ACC112 (cell line): ENCODE measurements around the gene MTHFSD.

Experiments used
- H2AFZ ChIP-seq: fragments of 200-600 bp; sonication (generic); one replicate; pipeline ENCODE4 v1.6.0; 2017; ENCODE audit warnings: antibody characterized with exemption, low read length; ENCODE audit not compliant: unreplicated experiment
- H3K27ac ChIP-seq: fragments of 200-600 bp; sonication (generic); 2 replicates; pipeline ENCODE4 v1.5.1; 2014; ENCODE audit warnings: low read depth, mild to moderate bottlenecking, antibody characterized with exemption, low read length, moderate library complexity
- H3K27me3 ChIP-seq: fragments of 200-600 bp; sonication (generic); 2 replicates; pipeline ENCODE4 v1.6.1; 2014; ENCODE audit warnings: mild to moderate bottlenecking, antibody characterized with exemption, low read length, moderate library complexity, mixed read lengths; ENCODE audit not compliant: insufficient read depth
- H3K36me3 ChIP-seq: fragments of 200-600 bp; sonication (generic); 2 replicates; pipeline ENCODE4 v1.6.1; 2016; ENCODE audit warnings: mild to moderate bottlenecking, antibody characterized with exemption, low read length, moderate library complexity, mixed read lengths; ENCODE audit not compliant: insufficient read depth
- H3K4me1 ChIP-seq: fragments of 200-600 bp; sonication (generic); one replicate; pipeline ENCODE4 v1.6.1; 2016; ENCODE audit warnings: low read length, mixed read lengths; ENCODE audit not compliant: insufficient read depth, unreplicated experiment, control insufficient read depth
- H3K4me3 ChIP-seq: fragments of 200-600 bp; sonication (generic); 2 replicates; pipeline ENCODE4 v1.5.1; 2014; ENCODE audit warnings: mild to moderate bottlenecking, low read depth, low read length
- H3K79me2 ChIP-seq: fragments of 200-600 bp; sonication (generic); one replicate; pipeline ENCODE4 v1.6.0; 2016; ENCODE audit warnings: low read length; ENCODE audit not compliant: control insufficient read depth, unreplicated experiment, insufficient read depth

MTHFSD gene

GRCh38 chr16:86568677-86569623 is 13.9 kb upstream of the MTHFSD start:
- Histone ChIP-seq H3K4me1 (peaks cover 31% of the 10 kb centered on the region), H3K4me3 (peak overlapping the region; percentile 92), H2AFZ (no peak overlapping the region), H3K27me3 (no peaks in the 10 kb centered on the region), H3K27ac (peak overlapping the region; percentile 83), H3K36me3 (peaks cover 31% of the 10 kb centered on the region; the same call in 1 of the 2 replicates), H3K79me2 (peaks cover 85% of the 10 kb centered on the region)

- Histone ChIP-seq H3K4me3 (peak overlapping the region; percentile 92), H3K4me1 (peaks cover 30% of the 10 kb centered on the region), H3K27ac (peak overlapping the region; percentile 83), H3K36me3 (peaks cover 31% of the 10 kb centered on the region; the same call in 1 of the 2 replicates), H3K27me3 (no peaks in the 10 kb centered on the region), H3K79me2 (peaks cover 75% of the 10 kb centered on the region), H2AFZ (no peak overlapping the region)
Measured at GRCh38 chr16:86567701-86568581, 12.9 kb upstream of the MTHFSD start.

GRCh38 chr16:86566966-86567700 is 12.1 kb upstream of the MTHFSD start:
- peak overlapping the region; percentile 17 for H2AFZ ChIP-seq
- peak overlapping the region; percentile 83 for H3K27ac ChIP-seq
- H3K4me3 ChIP-seq, result peak overlapping the region; percentile 92
- H3K4me1 ChIP-seq, result peaks cover 22% of the 10 kb centered on the region
- no peaks in the 10 kb centered on the region for H3K27me3 ChIP-seq
- peaks cover 31% of the 10 kb centered on the region; the same call in 1 of the 2 replicates for H3K36me3 ChIP-seq
- peaks cover 67% of the 10 kb centered on the region for H3K79me2 ChIP-seq

- Histone ChIP-seq H3K79me2 (peaks cover 61% of the 10 kb centered on the region), H3K4me3 (peak within 1 kb of the TSS; percentile 92), H3K4me1 (peaks cover 17% of the 10 kb centered on the region), H3K27me3 (no peaks in the 10 kb centered on the region), H2AFZ (peak within 1 kb of the TSS; percentile 17), H3K36me3 (peaks cover 27% of the 10 kb centered on the region; the same call in 1 of the 2 replicates), H3K27ac (peak within 1 kb of the TSS; percentile 83)
Measured at GRCh38 chr16:86566601-86566965, 11.5 kb upstream of the MTHFSD start, which contains the start of gene FOXC2. TSS of gene FOXC2 (plus strand) at chr16:86566829. CDS start at chr16:86567336, 507 bp downstream.

GRCh38 chr16:86565644-86566511 is 10.8 kb upstream of the MTHFSD start:
- Histone ChIP-seq H3K4me1 (peaks cover 12% of the 10 kb centered on the region), H3K4me3 (peak overlapping the region; percentile 92), H3K27ac (peak overlapping the region; percentile 49), H2AFZ (no peak overlapping the region), H3K79me2 (peaks cover 54% of the 10 kb centered on the region), H3K36me3 (peaks cover 20% of the 10 kb centered on the region; the same call in 1 of the 2 replicates), H3K27me3 (no peaks in the 10 kb centered on the region)

GRCh38 chr16:86565181-86565631 is 10.2 kb upstream of the MTHFSD start:
- peak overlapping the region; percentile 49 for H3K27ac ChIP-seq
- peak overlapping the region; percentile 92 for H3K4me3 ChIP-seq
- H3K27me3 ChIP-seq, result no peaks in the 10 kb centered on the region

GRCh38 chr16:86563469-86564345 is 8.7 kb upstream of the MTHFSD start:
- peaks cover 2% of the 10 kb centered on the region; the same call in 1 of the 2 replicates for H3K36me3 ChIP-seq
- H3K27ac ChIP-seq, result peak overlapping the region; percentile 56
- H3K4me3 ChIP-seq, result peak overlapping the region; percentile 92
- no peaks in the 10 kb centered on the region for H3K27me3 ChIP-seq
- H2AFZ ChIP-seq, result peak overlapping the region; percentile 68
- H3K4me1 ChIP-seq, result peaks cover 12% of the 10 kb centered on the region
- H3K79me2 ChIP-seq, result peaks cover 33% of the 10 kb centered on the region

More at GRCh38 chr16:86565181-86565631, 10.2 kb upstream of the MTHFSD start:
- Histone ChIP-seq H3K4me1 (peaks cover 12% of the 10 kb centered on the region), H3K79me2 (peaks cover 48% of the 10 kb centered on the region), H2AFZ (no peak overlapping the region), H3K36me3 (peaks cover 14% of the 10 kb centered on the region; the same call in 1 of the 2 replicates)

- Histone ChIP-seq H3K27me3 (no peaks in the 10 kb centered on the region), H3K4me3 (no peak overlapping the region), H3K36me3 (no peaks in the 10 kb centered on the region), H3K27ac (no peak overlapping the region), H3K79me2 (peaks cover 19% of the 10 kb centered on the region), H3K4me1 (peaks cover 12% of the 10 kb centered on the region), H2AFZ (no peak overlapping the region)
Measured at GRCh38 chr16:86562356-86562755, 7.3 kb upstream of the MTHFSD start.
